Keratinocyte (primary cell): ENCODE results near the gene SMPD1. TPM values are rescaled to one million over a fixed set of nuclear protein-coding genes. Genes with fewer than 3 reads are reported as not detected.

Experiments used
- DNase-seq: peaks from one replicate; pipeline ENCODE4 v3.0.0-alpha.2; 2011; ENCODE audit warnings: low read depth, missing footprints, low spot score
- FAIRE-seq: peaks from 2 replicates; lab custom pipeline; 2011; peaks lifted over from hg19 to GRCh38; lab: Jason Lieb, UNC
- H2AFZ ChIP-seq: 2 replicates; pipeline ENCODE4 v1.6.0; 2012; ENCODE audit warnings: low read length, control low read depth, inconsistent platforms; ENCODE audit not compliant: control insufficient read depth
- H3K27ac ChIP-seq: 2 replicates; pipeline ENCODE4 v1.5.1; 2011; ENCODE audit warnings: low read length; ENCODE audit not compliant: control insufficient read depth, insufficient read depth
- H3K27me3 ChIP-seq: 3 replicates; pipeline ENCODE4 v1.6.0; 2011; ENCODE audit warnings: low read length; ENCODE audit not compliant: control insufficient read depth, insufficient read depth; ENCODE audit errors: extremely low read depth
- H3K36me3 ChIP-seq, 2 experiments: 2 replicates in 1 of 2; 3 replicates in 1 of 2; pipeline ENCODE4 v1.5.1; 2011; ENCODE audit warnings: low read length in 2 of 2, mild to moderate bottlenecking in 1 of 2; ENCODE audit not compliant: control insufficient read depth in 2 of 2, insufficient read depth in 2 of 2; ENCODE audit errors: extremely low read depth in 1 of 2
- H3K4me1 ChIP-seq: 3 replicates; pipeline ENCODE4 v1.5.1; 2011; ENCODE audit warnings: low read length; ENCODE audit not compliant: control insufficient read depth, insufficient read depth; ENCODE audit errors: extremely low read depth
- H3K4me2 ChIP-seq: 3 replicates; pipeline ENCODE4 v1.6.0; 2011; ENCODE audit warnings: low read depth, low read length; ENCODE audit not compliant: control insufficient read depth, insufficient read depth; ENCODE audit errors: extremely low read depth
- H3K4me3 ChIP-seq, 3 experiments: fragments of 200-600 bp in 1 of 3; sonication (generic) in 1 of 3; 2 replicates in 2 of 3; 3 replicates in 1 of 3; pipeline ENCODE4 v1.5.1; 2011 to 2016; ENCODE audit warnings: low read length in 3 of 3, mild to moderate bottlenecking in 3 of 3, control low read depth in 2 of 3, inconsistent platforms in 1 of 3, low read depth in 1 of 3, mixed read lengths in 1 of 3, mixed run types in 1 of 3, moderate library complexity in 1 of 3; ENCODE audit not compliant: control insufficient read depth in 2 of 3, insufficient read depth in 2 of 3; ENCODE audit errors: extremely low read depth in 1 of 3
- H3K79me2 ChIP-seq: 2 replicates; pipeline ENCODE4 v1.6.0; 2012; ENCODE audit warnings: low read length; ENCODE audit not compliant: control insufficient read depth, insufficient read depth
- H3K9ac ChIP-seq: 3 replicates; pipeline ENCODE4 v1.6.0; 2011; ENCODE audit warnings: low read length; ENCODE audit not compliant: control insufficient read depth, insufficient read depth; ENCODE audit errors: extremely low read depth
- H3K9me1 ChIP-seq: 3 replicates; pipeline ENCODE4 v1.6.0; 2011; ENCODE audit warnings: low read length; ENCODE audit not compliant: control insufficient read depth, insufficient read depth; ENCODE audit errors: extremely low read depth
- H3K9me3 ChIP-seq: 2 replicates; pipeline ENCODE4 v1.5.1; 2012; ENCODE audit warnings: low read depth, low read length; ENCODE audit not compliant: control insufficient read depth
- H4K20me1 ChIP-seq: 3 replicates; pipeline ENCODE4 v1.6.0; 2011; ENCODE audit warnings: low read length; ENCODE audit not compliant: control insufficient read depth, insufficient read depth; ENCODE audit errors: extremely low read depth
- CTCF ChIP-seq, 3 experiments: IDR thresholded peaks in 1 of 3; conservative IDR thresholded peaks in 1 of 3; optimal IDR thresholded peaks in 1 of 3; 2 replicates in 2 of 3; 3 replicates in 1 of 3; pipeline versions ENCODE3 to v1.5.1; 2011; ENCODE audit warnings: low read length in 3 of 3, mild to moderate bottlenecking in 3 of 3, moderate library complexity in 2 of 3, control low read depth in 1 of 3, inconsistent platforms in 1 of 3; ENCODE audit not compliant: insufficient read depth in 2 of 3; ENCODE audit errors: extremely low read depth in 1 of 3
- EZH2 ChIP-seq: IDR thresholded peaks from one replicate; pipeline ENCODE4 v1.6.1; 2012; ENCODE audit warnings: inconsistent platforms, mild to moderate bottlenecking, low read length, moderate library complexity
- dilution Hi-C: fragments of 300-500 bp; cut with MboI; formaldehyde crosslinking; loops from one replicate; pipeline ENCODE4 v1.7.0; 2020; ENCODE audit warnings: low sequenced_read_pairs; ENCODE audit not compliant: extremely low pct_ligation_motif_present
- polyA plus RNA-seq, 5 experiments: library from polyadenylated mRNA; depleted of rRNA in 3 of 5; stranded (reverse) in 3 of 5; stranded (forward) in 1 of 5; unstranded in 1 of 5; fragments of >200 nt; gene quantifications; 1 replicate in 1 of 5; 2 replicates in 3 of 5; 3 replicates in 1 of 5; pipeline versions ENCODE4 v1.2.1 to v1.2.3, GENCODE V29; 2011 to 2012; ENCODE audit warnings: missing spikeins in 2 of 5, low read depth in 1 of 5, low replicate concordance in 1 of 5

The SMPD1 gene
- polyA plus RNA-seq, 1 donor (not counting 4 experiments of a cell fraction or from before 2014, with no cell fraction given): 8.0 TPM

- no peak overlapping the region for H3K4me3 ChIP-seq
- no peaks in the 10 kb centered on the region for H3K27me3 ChIP-seq
- H4K20me1 ChIP-seq: no peaks in the 10 kb centered on the region
- no peak overlapping the region for H3K4me2 ChIP-seq
- dilution Hi-C loops: no loop called here
- H3K9ac ChIP-seq: no peak overlapping the region
- H3K9me1 ChIP-seq: no peaks in the 10 kb centered on the region
- H3K9me3 ChIP-seq: no peaks in the 10 kb centered on the region
- no peak overlapping the region for H2AFZ ChIP-seq
- FAIRE-seq (no peak), DNase-seq (no peak)
- no peak overlapping the region for H3K27ac ChIP-seq
- H3K4me1 ChIP-seq: no peaks in the 10 kb centered on the region
- no peaks in the 10 kb centered on the region for H3K36me3 ChIP-seq
- TF ChIP-seq EZH2 (no peak), CTCF (optimal IDR thresholded peaks at IDR 0.05 in 1 of 3, IDR thresholded peaks at IDR 0.05 in 1 of 3, conservative IDR thresholded peaks at IDR 0.05 in 1 of 3; ENCODE audit: extremely low read depth in 1 of 3, insufficient read depth in 2 of 3, low read length in 3 of 3) (no peak)
- H3K79me2 ChIP-seq: no peaks in the 10 kb centered on the region
These were observed 12.2 kb upstream of the SMPD1 start for GRCh38 chr11:6377902-6378639.

GRCh38 chr11:6378640-6378989 is 11.7 kb upstream of the SMPD1 start:
- TF ChIP-seq CTCF (optimal IDR thresholded peaks at IDR 0.05 in 1 of 3, IDR thresholded peaks at IDR 0.05 in 1 of 3, conservative IDR thresholded peaks at IDR 0.05 in 1 of 3; ENCODE audit: extremely low read depth in 1 of 3, insufficient read depth in 2 of 3, low read length in 3 of 3) (no peak), EZH2 (no peak)
- Histone ChIP-seq H3K9me1 (no peaks in the 10 kb centered on the region), H3K4me2 (no peak overlapping the region), H3K36me3 (no peaks in the 10 kb centered on the region), H3K4me1 (no peaks in the 10 kb centered on the region), H3K27me3 (no peaks in the 10 kb centered on the region), H4K20me1 (no peaks in the 10 kb centered on the region), H3K79me2 (no peaks in the 10 kb centered on the region), H3K27ac (no peak overlapping the region), H3K4me3 (no peak overlapping the region), H3K9ac (no peak overlapping the region), H2AFZ (no peak overlapping the region), H3K9me3 (no peaks in the 10 kb centered on the region)
- DNase-seq (no peak), FAIRE-seq (no peak)
- dilution Hi-C loops: no loop called here
